HG02943 (cell line): Measurements from ENCODE around the gene NDUFA1.
"Not testable (repeated sequence)": the region's sequence is repeated elsewhere in the genome, so short reads cannot be mapped to it uniquely, and the experiment has no call there.

Experiments
- ATAC-seq: cut with Tn5 transposase; IDR thresholded peaks from one replicate; pipeline ENCODE4 v1.9.1; 2021; ENCODE audit warnings: mild to moderate bottlenecking, low read depth, moderate library complexity; ENCODE audit not compliant: unreplicated experiment

NDUFA1 gene

DNA sequence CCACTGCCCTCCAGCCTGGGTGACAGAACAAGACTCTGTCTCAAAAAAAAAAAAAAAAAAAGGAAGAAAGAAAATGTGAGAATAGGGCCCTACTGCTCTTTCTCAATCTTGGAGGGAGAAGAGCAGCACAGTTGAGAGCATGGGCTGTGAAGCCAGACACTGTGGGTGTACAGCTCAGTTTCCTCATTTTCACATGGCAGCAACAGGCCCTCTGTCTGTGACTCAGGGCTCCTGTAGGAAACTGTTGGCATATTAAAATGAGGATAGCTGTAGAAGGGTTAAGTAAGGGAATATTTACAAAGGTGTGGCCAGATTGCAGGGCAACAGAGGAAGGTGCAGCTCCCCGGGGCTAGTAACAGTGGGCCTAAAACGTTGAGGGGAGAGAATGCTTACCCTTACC is 27.5 kb downstream of the NDUFA1 start:
- ATAC-seq: no peak

DNA sequence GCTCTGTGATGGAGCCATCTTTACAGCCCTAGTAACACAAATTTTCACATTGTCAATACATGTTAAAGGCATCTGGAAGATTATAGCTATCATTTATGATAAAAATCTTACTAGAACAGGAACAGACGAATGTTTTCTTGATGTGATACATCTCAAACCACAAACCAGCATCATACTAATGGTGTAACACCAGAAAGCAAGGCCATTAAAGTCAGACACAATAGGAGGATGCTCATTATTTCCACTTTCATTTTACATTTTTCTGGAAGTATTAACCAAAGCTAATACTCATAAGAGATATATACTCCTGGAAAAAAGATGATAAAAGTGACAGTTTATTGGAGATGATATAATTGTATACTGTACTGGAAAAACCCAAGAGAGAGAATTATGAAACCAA is 29.3 kb downstream of the NDUFA1 start:
- no peak for ATAC-seq

DNA sequence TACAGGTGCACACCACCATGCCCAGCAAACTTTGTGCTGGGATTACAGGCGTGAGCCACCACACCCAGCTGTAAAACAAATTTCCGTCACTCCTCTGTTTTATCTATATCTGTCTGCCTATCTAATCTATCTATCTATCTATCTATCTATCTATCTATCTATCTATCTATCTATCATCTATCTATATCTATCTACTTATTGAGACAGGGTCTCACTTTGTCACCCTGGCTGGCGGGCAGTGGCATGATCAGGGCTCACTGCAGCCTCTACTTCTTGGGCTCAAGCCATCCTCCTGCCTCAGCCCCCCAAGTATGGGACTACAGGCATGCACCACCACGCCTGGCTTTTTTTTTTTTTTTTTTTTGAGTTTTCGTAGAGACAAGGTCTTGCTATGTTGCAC is 44.7 kb downstream of the NDUFA1 start:
- no peak for ATAC-seq

DNA sequence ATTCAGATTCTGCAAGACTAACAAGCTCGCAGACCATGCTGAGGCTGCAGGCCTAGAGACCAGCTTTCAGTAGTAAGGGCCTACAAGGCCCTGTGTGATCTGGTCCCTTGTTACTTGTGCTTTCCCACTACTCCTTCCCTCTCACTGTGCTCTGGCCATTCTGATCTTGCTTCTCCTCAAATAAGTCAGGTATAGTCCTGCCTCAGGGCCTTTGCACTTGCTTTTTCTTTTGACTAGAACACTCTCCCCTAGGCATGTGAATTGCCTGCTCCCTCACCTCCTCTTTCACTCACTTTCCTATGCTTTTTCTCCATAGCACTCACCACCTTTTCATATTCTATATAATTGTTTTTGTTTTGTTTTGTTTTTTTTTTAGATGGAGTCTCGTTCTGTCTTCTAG is 46.2 kb downstream of the NDUFA1 start:
- ATAC-seq: no peak

DNA sequence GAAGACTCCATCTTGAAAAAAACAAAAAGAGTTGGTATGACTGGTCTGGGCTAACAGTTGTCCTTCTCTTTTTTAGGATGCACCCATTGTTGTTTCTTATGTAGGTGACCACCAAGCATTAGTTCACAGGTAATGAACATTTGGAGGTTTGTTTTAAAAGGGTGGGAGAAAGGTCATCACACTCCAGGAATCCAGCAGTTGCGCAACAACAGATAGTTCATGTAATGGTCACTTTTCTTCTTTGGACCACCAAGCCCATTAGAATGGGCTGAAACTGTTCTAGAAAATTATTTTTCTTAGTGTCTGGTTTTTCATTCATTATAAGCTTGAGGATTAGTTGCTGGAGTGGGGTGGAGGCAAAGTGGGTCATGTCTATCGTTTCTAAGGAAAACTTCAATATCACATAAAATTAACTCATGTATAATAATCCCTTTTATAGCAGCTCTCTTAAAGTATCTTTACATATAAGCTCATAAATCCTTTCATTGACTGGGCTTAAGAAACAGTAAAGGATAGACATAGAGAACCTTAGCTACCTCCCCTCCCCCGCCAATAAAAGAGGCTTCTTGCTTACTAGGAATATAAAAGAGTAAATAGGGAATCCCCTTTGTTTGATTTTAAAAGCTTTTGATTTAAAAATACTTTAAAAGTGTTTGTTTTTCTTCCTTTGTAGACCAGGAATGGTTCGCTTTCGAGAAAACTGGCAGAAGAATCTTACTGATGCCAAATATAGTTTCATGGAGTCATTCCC is 48.4 kb downstream of the NDUFA1 start:
- no peak for ATAC-seq

DNA sequence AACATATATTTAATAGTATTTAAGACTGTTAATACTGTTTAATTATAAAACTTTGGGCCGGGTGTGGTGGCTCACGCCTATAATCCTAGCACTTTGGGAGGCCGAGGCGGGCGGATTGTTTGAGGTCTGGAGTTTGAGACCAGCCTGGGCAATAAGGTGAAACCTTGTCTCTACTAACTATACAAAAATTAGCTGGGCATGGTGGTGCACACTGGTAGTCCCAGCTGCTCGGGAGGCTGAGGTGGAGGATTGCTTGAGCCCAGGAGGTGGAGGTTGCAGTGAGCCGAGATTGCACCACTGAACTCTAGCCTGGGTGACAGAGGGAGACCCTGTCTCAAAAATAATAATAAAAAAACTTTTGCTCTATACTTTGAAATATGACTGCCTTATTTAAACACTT is 50.8 kb downstream of the NDUFA1 start:
- ATAC-seq: not testable (repeated sequence)
